ENCODE measurements around the gene PPARD. TPM values are rescaled to one million over a fixed set of nuclear protein-coding genes. Genes with fewer than 3 reads are reported as not detected.

PPARD gene
- total and polyA plus RNA-seq, 2 of the 13 experiments (the other 11 are each of a cell fraction or from before 2014, with no cell fraction given) = 6.1 to 13.3 TPM

DNA sequence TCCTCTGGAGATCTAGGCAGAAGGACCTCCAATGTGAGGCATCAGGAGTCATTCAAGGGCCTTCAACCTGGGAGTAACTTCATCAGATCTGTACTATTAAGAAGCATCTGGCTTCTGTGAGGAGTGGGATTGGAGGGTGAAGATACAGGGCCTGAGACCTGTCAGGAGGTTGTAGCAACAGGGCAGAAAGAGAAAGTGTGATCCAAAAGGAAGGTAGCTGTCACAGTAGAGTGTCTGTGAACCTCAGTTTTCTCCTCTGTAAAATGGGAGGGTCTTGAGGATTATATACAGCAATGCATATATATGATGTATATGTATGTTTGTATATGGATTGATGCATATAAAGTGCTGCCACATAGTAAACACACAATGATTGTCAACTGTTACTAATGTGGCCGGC lies 123.3 kb downstream of the PPARD start:
- 100% methylated on average over 1 of the region's 1 CpG for WGBS (ENCODE audit: low lambda C conversion rate)
- FAIRE-seq (no peak), DNase-seq (ENCODE audit: low spot score) (no peak), ATAC-seq (no peak)
- no peak overlapping the region for H3K4me2 ChIP-seq (ENCODE audit: low read depth, low read length)
- ChIA-PET POLR2A (interaction anchor here (1.5 to 3.7 kb wide), 2 partner anchors 13 to 31 kb away, joined by 5 to 31 read pairs; partner anchors contain the start of genes FANCE and TEAD3), CTCF (ENCODE audit: low intra/inter-chr PET ratio, low total read pairs) (no interaction called here)
- intact Hi-C loops (cut with micrococcal nuclease; ENCODE audit: unreplicated experiment) (no loop called here), in situ Hi-C loops (cut with HindIII; ENCODE audit: extremely low pct_ligation_motif_present, low pct_unique_long_range_greater_than_20kb) (loop anchor here (5.0 kb wide), 1 partner anchor 168 kb away; the partner anchor contains the start of gene DEF6)
- H4K20me1 ChIP-seq (ENCODE audit: insufficient read depth, low read length) = peaks cover 21% of the 10 kb centered on the region
- peaks cover 24% of the 10 kb centered on the region for H3K79me2 ChIP-seq (ENCODE audit: insufficient read depth, low read length)
- H3K4me3 ChIP-seq (replicated peaks in 1 of 3; ENCODE audit: insufficient read depth in 1 of 3, low read depth in 2 of 3, low read length in 3 of 3) = no peak overlapping the region
- TF ChIP-seq ZNF629 (CRISPR knock-in tag; conservative IDR thresholded peaks at IDR 0.05) (peak; percentile 75), HDAC2 (CRISPR knock-in tag; IDR thresholded peaks at IDR 0.05) (no peak)
- no TSS peak for BruUV-seq (replicated peaks)
- H3K4me1 ChIP-seq (ENCODE audit: insufficient read depth, low read length) = peaks cover 21% of the 10 kb centered on the region
- peaks cover under 1 to 29% of the 10 kb centered on the region in 2 experiments for H3K36me3 ChIP-seq (replicated peaks in 1 of 2; ENCODE audit: control insufficient read depth in 1 of 2, insufficient read depth in 2 of 2, low read length in 2 of 2)
- no peak overlapping the region for H3K27ac ChIP-seq (ENCODE audit: extremely low read length, insufficient read depth, low read length)
- H2AFZ ChIP-seq (ENCODE audit: low read length) = no peak overlapping the region
- H3K9me3 ChIP-seq (ENCODE audit: low read length) = no peaks in the 10 kb centered on the region
- no peak overlapping the region for H3K9ac ChIP-seq (ENCODE audit: insufficient read depth, low read depth, low read length)
- no peaks in the 10 kb centered on the region; a peak in 1 of 5 replicates for H3K27me3 ChIP-seq (ENCODE audit: control insufficient read depth in 1 of 2, insufficient read depth in 2 of 2, low read length in 2 of 2)

DNA sequence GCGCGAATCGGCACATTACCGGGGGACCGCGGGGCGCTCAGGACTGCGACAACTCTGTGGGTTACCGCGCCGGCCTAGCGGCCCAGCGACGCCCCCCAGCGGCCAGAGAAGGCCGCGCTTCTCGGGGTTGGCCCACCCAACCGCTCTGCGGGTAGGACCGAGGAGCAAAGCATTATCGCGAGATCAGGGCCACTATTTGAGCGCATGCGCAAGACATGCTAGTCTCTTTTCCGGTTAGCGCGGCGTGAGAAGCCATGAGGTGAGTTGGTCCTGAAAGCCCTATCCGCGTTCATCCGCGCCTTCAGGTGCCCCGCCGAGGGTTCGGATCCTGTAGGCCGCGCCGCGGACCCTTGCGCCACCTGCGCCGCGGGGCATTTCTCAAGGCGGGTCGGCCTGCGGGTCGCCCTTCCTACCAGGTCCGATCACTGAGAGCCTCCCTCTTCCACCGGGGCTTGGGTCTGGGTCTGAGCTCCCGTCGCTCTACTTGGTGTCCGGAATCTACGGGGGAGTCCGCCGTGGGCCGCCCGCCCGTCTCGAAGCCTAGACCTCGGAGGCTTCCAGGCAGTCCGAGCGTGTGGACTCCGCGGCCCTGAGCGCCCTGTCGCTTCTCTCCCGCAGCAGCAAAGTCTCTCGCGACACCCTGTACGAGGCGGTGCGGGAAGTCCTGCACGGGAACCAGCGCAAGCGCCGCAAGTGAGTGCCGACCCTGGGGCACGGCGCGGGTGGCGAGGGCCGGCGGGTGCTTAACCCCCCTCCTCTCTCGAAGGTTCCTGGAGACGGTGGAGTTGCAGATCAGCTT lies 126.0 kb downstream of the PPARD start, which contains the start of gene RPL10A:
RPL10A (plus strand) TSS at position 221 of the 799 bp plus-strand sequence; CDS start at position 255, 34 bp downstream.
- FAIRE-seq (peak; percentile 57), ATAC-seq (peak; percentile 83), DNase-seq (ENCODE audit: low spot score) (peak; percentile 98)
- POLR2A ChIA-PET = interaction anchor here (0.8 to 3.7 kb wide), 10 partner anchors 9 to 209 kb away, joined by 3 to 31 read pairs (median 6); partner anchors contain the start of genes FANCE, PPARD, TEAD3 and ZNF76
- Histone ChIP-seq H3K36me3 (replicated peaks in 1 of 2; ENCODE audit: control insufficient read depth in 1 of 2, insufficient read depth in 2 of 2, low read length in 2 of 2) (peaks cover 4 to 31% of the 10 kb centered on the region in 2 experiments), H4K20me1 (ENCODE audit: insufficient read depth, low read length) (peaks cover 46% of the 10 kb centered on the region), H3K4me1 (ENCODE audit: insufficient read depth, low read length) (peaks cover 49% of the 10 kb centered on the region), H2AFZ (ENCODE audit: low read length) (peak within 1 kb of the TSS; percentile 66), H3K79me2 (ENCODE audit: insufficient read depth, low read length) (peaks cover 30% of the 10 kb centered on the region), H3K9me3 (ENCODE audit: low read length) (no peaks in the 10 kb centered on the region), H3K9ac (ENCODE audit: insufficient read depth, low read depth, low read length) (peak within 1 kb of the TSS; percentile 99), H3K27me3 (ENCODE audit: control insufficient read depth in 1 of 2, insufficient read depth in 2 of 2, low read length in 2 of 2) (no peaks in the 10 kb centered on the region; a peak in 1 of 5 replicates), H3K4me2 (ENCODE audit: low read depth, low read length) (peak within 1 kb of the TSS; percentile 99), H3K27ac (ENCODE audit: extremely low read length, insufficient read depth, low read length) (peak within 1 kb of the TSS; percentile 92), H3K4me3 (replicated peaks in 1 of 3; ENCODE audit: insufficient read depth in 1 of 3, low read depth in 2 of 3, low read length in 3 of 3) (peak within 1 kb of the TSS; percentile 85 to 98 (median 86))
- intact Hi-C loops (cut with micrococcal nuclease; ENCODE audit: unreplicated experiment) (loop anchor here (1.0 kb wide), 4 partner anchors 16 to 171 kb away; partner anchors contain the start of genes DEF6, FANCE and PPARD), in situ Hi-C loops (cut with HindIII; ENCODE audit: extremely low pct_ligation_motif_present, low pct_unique_long_range_greater_than_20kb) (loop anchor here (5.0 kb wide), 1 partner anchor 171 kb away; the partner anchor contains the start of gene DEF6)
- CTCF ChIA-PET (ENCODE audit: low intra/inter-chr PET ratio, low total read pairs) = interaction anchor here (1.2 to 2.4 kb wide), 4 partner anchors 20 to 174 kb away, joined by 4 to 28 read pairs (median 20); partner anchors contain the start of genes DEF6 and PPARD
- under 1% methylated on average over 38 of the region's 86 CpGs for WGBS (ENCODE audit: low lambda C conversion rate)
- BruUV-seq (replicated peaks) = TSS peak; percentile 66
- TF ChIP-seq SRSF9 (IDR thresholded peaks at IDR 0.05; ENCODE audit: borderline replicate concordance, insufficient read depth, low read depth, low read length, poor library complexity, severe bottlenecking) (no peak), ZNF589 (CRISPR knock-in tag; conservative IDR thresholded peaks at IDR 0.05) (peak; percentile 79), ZFP37 (CRISPR knock-in tag; IDR thresholded peaks at IDR 0.05; ENCODE audit: borderline replicate concordance) (no peak; the same call in 1 of the 2 replicates), HNRNPK (IDR thresholded peaks at IDR 0.05; ENCODE audit: low read depth, low read length, poor library complexity, severe bottlenecking) (no peak), ZNF136 (CRISPR knock-in tag; IDR thresholded peaks at IDR 0.05; ENCODE audit: low read depth) (no peak)
- TF ChIP-seq, protein P1, sequence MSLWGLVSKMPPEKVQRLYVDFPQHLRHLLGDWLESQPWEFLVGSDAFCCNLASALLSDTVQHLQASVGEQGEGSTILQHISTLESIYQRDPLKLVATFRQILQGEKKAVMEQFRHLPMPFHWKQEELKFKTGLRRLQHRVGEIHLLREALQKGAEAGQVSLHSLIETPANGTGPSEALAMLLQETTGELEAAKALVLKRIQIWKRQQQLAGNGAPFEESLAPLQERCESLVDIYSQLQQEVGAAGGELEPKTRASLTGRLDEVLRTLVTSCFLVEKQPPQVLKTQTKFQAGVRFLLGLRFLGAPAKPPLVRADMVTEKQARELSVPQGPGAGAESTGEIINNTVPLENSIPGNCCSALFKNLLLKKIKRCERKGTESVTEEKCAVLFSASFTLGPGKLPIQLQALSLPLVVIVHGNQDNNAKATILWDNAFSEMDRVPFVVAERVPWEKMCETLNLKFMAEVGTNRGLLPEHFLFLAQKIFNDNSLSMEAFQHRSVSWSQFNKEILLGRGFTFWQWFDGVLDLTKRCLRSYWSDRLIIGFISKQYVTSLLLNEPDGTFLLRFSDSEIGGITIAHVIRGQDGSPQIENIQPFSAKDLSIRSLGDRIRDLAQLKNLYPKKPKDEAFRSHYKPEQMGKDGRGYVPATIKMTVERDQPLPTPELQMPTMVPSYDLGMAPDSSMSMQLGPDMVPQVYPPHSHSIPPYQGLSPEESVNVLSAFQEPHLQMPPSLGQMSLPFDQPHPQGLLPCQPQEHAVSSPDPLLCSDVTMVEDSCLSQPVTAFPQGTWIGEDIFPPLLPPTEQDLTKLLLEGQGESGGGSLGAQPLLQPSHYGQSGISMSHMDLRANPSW (CRISPR knock-in tag; IDR thresholded peaks at IDR 0.05; ENCODE audit: borderline replicate concordance) = peak; percentile 97; the same call in 1 of the 2 replicates
- TF ChIP-seq, protein P2, sequence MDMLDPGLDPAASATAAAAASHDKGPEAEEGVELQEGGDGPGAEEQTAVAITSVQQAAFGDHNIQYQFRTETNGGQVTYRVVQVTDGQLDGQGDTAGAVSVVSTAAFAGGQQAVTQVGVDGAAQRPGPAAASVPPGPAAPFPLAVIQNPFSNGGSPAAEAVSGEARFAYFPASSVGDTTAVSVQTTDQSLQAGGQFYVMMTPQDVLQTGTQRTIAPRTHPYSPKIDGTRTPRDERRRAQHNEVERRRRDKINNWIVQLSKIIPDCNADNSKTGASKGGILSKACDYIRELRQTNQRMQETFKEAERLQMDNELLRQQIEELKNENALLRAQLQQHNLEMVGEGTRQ (IDR thresholded peaks at IDR 0.05; ENCODE audit: low read depth, low read length) = no peak
- TF ChIP-seq, protein P2 (CRISPR knock-in tag; IDR thresholded peaks at IDR 0.05; ENCODE audit: borderline replicate concordance) = peak; percentile 56; the same call in 1 of the 2 replicates

Data from HepG2 (cell line).